HG02763 (cell line): ENCODE results near the gene APOBEC3F.
"Not testable (repeated sequence)": the region's sequence is repeated elsewhere in the genome, so short reads cannot be mapped to it uniquely, and the experiment has no call there.

Source experiments
- ATAC-seq: cut with Tn5 transposase; IDR thresholded peaks from one replicate; pipeline ENCODE4 v1.9.1; 2021; ENCODE audit warnings: mild to moderate bottlenecking, moderate library complexity; ENCODE audit not compliant: unreplicated experiment

APOBEC3F gene

DNA sequence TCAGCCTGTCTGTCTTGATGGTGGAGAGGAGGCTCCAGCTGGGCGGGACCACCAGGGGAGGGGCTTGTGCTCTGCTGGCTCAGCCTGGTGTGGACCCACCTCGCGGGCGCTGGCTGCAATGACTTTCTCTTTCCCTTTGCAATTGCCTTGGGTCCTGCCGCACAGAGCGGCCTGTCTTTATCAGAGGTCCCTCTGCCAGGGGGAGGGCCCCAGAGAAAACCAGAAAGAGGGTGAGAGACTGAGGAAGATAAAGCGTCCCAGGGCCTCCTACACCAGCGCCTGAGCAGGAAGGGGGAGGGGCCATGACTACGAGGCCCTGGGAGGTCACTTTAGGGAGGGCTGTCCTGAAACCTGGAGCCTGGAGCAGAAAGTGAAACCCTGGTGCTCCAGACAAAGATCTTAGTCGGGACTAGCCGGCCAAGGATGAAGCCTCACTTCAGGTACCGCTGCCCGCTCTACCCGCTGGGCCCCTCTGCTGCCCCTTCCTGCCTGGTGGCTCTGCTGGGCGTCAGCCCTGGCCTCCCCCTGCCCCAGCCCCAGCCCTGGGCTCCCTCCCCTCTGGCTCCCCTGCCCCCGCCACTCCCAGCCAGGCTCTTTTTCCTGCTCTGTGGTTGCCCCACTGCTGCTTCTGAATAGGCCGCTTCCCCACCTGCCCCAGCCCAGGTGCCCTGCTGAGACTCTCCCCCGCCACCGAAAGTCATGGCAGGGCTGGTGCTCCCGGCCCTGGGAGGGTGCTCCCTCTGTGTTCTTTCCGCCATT is at the start of gene APOBEC3F:
TSS of gene APOBEC3F (plus strand) at position 327 of the 759 bp plus-strand sequence. CDS start at position 424, 97 bp downstream.
- peak; percentile 92 for ATAC-seq

DNA sequence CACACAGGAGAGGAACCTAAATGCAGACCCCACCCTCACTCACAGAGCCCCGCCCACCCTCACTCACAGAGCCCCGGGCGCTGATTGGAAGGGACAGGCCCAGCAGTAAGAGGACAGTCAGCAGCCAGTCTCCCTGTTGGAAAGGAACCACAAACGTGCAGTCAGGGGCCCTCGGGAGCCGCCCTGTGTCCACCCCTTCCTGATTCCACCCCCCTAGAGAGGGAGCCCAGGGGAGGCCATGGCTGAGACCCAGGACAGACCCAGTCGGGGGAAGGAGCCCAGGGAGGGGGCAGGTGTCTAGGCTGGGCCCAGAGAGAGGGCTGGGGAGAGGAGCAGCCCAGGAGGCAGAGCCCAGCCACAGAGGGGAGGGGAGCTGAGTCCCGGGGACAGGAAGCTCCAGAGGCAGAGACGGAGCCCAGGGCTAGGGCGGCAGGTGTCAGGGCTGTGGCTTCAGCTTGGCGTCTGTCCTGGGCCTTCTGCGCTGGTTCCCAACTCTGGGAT is 47.7 kb upstream of the APOBEC3F start:
- ATAC-seq: not testable (repeated sequence)

DNA sequence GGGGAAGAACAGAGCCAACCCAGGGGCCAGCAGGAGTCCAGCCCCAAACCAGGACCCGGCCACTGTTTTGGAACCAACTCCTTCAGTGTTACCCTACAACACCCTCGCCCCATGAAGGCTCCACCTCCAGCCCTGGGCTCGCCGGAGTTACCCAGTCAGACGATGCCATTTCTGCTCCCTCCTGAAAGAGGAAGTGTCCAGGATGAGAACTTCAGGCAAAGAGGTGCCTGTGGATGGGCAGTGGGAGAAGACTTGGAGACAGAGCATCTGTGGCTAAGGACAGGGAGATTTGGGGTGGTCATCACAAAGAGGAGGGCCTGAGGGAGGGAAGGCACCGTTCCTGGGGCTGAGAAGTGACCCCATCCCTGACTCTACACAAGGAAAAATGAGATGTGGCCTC is 44.6 kb upstream of the APOBEC3F start:
- no peak for ATAC-seq

DNA sequence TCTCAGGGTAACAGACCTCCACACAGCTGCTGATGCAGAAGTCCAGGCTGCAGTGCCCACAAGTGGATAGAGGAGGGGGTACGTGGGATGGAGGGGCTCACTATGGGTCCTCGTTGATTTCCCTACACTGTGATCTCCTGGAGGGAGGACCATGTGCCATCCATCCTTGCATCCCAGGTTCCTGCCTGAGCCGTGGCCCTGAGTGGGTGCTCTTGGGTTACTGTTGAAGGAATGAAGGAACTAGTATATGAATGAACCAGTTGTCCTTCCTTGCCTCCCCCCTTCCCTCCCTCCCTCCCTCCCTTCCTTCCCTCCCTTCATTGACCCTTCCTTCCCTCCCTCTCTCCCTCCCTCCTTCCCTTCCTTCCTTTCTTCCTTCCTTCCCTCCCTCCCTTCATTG is 43.1 kb upstream of the APOBEC3F start:
- no peak for ATAC-seq

DNA sequence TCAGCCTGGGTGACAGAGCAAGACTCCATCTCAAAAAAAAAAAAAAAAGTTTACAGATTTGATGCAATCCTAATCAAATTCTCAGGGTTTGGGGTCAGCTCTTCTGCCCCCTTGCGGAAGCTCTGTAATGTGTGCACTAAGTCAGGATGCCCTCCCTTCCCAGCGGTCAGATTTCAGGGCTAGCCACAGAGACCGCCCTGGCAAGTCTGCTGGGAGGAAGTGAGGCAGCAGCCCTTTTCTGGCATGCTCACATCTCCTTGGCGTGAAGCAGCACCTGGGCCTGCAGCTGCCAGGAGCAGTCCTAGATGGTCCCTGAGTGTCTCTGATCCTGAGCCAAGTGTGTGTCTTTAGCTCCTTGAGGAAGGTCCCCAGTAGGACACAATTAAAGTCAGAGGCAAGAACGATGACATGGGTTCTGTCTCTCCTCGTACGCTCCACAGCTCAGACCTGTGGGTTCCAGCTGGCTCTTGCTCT is 37.5 kb upstream of the APOBEC3F start:
- ATAC-seq: peak; percentile 87

DNA sequence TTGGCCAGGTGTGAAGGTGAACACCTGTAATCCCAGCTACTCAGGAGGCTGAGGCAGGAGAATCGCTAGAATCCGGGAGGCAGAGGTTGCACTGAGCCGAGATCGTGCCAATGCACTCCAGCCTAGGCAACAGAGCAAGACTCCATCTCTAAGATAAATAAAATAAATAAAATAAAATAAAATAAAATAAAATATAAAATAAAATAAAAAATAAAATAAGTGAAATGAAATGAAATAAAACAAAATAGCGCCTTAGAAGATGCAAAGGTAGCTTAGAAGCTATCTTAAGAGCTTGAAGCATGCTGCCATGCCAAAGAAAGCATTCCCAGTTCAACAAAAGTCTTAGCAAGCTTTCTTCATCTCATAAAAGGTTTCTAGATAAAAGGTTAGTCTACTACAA is 33.5 kb upstream of the APOBEC3F start:
- ATAC-seq: no peak

DNA sequence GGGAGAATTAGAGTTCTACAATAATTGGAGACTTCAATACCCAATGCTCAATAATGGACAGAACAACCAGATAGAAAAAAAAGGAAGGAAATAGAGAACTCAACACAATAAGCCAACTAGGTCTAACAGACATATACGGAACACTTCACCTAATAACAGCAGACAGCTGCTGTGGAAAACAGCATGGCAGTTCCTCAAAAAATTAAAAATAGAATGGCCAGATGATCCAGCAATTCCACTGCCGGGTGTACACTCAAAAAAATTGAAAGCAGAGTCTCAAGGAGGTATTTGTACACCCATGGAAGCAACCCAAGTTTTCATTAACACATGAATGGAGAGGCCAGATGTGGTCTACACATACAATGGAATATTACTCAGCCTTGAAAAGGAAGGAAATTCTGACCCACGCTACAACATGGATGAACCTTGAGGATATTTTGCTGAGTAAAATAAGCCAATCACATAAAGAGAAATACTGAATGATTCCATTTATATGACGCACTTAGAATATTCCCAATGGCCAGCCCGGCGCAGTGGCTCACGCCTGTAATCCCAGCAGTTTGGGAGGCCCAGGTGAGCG is 32.3 kb upstream of the APOBEC3F start:
- not testable (repeated sequence) for ATAC-seq

DNA sequence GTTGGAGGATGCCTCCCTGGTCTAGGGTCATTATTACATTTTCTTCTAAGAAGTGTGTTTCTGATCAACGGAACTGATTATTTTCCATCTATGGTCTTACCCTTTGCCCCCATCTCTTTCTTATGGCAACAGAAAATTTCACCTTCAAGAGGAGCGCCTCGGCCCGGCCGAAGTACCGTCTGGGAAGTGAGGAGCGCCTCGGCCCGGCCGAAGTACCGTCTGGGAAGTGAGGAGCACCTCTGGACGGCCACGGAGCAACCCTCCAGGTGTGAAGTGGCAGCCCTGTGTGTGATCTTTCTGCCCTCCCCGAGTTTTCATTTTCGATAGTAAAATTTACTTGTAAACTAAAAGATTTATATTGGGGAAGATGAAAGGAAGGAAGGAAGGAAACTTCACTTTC is 29.7 kb upstream of the APOBEC3F start:
- ATAC-seq: no peak

DNA sequence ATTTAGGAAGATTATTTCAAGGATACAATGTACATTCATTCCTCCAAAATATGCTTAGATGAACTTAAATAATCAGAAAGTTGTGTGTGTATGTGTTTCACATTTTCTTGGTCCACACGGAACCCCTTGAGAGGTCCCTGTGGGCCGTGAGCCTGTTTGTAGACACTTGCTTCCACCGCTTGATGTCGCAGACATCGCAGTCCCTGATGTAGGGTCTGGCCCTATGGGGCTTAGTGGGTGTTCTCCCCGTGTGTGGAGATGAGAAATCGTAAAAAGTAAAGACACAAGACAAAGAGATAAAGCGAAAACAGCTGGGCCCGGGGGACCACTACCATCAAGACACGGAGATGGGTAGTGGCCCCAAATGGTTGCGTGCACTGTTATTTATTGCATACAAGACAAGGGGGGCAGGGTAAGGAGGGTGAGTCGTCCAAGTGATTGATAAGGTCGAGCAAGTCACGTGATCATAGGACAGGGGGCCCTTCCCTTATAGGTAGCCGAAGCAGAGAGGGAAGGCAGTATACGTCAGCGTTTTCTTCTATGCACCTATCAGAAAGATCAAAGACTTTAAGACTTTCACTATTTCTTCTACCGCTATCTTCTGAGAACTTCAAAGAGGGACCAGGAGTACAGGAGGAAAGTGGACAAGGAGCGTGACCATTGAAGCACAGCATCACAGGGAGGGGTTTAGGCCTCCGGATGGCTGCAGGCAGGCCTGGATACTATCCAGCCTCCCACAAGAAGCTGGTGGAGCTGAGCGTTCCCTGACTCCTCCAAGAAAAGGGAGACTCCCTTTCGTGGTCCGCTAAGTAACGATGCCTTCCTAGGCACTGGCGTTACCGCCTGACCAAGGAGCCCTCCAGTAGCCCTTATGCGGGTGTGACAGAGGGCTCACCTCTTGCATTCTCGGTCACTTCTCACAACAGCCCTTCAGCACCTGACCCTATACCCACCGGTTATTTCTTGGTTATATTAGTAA is 27.8 kb upstream of the APOBEC3F start:
- no peak for ATAC-seq

DNA sequence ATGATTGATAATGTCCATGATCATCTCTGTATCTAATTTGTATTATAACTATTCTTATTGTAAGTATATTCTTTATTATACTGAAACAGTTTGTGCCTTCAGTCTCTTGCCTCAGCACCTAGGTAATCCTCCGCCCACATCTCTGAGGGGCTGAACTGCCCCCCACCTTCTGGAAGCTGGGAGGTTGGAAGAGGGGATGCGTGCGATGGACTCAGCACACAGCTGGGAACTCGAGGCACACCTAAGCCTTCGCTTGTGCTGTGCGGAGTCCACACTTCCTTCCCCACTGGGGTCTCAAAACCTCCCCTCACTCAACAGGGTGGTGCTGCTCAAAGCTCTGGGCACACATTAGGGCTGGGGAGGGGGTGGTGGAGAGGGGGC is 27.1 kb upstream of the APOBEC3F start:
- ATAC-seq: peak; percentile 13

DNA sequence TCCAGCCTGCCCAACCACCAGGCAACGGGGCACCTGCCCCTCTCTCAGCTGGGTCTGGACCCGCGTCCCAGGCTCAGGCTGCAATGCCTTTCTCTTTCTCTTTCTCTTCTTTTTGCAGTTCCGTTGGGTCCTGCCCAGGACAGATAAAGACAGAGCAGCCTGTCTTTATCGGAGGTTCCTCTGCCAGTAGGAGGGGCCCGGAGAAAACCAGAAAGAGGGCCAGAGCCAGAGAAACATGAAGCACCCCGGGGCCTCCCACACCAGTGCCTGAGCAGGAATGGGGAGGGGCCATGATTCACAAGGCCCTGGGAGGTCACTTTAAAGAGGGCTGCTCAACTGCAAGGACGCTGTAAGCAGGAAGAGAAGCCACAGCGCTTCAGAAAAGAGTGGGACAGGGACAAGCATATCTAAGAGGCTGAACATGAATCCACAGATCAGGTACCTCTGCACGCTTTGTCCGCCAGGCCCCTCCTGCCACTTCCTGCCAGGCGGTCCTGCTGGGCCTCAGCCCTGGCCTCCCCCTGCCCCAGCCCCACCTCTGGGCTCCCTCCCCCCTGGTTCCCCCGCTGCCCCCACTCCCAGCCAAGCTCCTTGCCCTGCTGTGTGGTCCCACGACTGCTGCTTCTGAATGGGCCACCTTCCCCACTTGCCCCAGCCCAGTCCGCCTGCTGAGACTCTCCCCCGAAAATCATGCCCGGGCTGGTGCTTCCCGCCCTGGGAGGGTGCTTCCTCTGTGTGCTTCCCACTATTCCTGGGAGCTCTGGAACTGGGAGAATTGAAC is 26.5 kb upstream of the APOBEC3F start, which contains the start of gene APOBEC3C:
TSS of gene APOBEC3C (plus strand) at position 316 of the 781 bp plus-strand sequence. CDS start at position 422, 106 bp downstream.
- ATAC-seq: peak; percentile 81

DNA sequence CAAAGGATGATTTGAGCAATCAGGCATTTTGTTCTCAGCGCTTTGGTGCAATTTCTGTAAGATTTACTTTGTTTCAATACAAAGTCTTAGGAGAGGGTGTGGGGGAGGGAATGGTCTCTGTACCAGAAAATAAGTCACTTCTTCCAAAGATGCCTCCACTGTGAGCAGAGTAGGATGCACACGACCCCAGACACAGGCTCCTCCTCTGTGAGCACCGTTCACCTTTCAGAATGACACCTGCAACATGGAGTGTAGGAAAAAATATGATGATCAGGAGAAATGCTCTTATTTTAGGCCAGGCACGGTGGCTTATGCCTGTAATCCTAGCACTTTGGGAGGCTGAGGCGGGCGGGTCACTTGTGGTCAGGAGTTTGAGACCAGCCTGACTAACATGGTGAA is 25.9 kb upstream of the APOBEC3F start:
- ATAC-seq: not testable (repeated sequence)

DNA sequence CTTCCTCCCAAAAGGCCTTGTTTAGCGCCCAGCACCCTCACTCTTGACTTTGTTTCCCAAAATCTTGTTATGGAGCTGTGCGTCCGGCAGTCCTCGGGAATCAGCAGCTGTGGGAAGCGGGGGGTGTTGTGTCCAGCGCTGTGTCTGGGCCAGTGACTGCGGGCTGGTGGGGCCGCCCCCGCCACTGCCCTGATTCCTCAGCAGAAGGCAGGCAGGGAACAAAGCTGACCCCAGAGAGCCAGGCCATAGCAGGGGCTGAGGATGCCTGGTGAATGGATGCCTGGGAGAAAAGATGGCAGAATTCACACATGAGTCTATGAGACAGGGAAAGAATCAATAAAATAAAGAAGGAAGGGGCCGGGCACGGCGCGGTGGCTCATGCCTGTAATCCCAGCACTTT is 24.1 kb upstream of the APOBEC3F start:
- ATAC-seq: no peak

DNA sequence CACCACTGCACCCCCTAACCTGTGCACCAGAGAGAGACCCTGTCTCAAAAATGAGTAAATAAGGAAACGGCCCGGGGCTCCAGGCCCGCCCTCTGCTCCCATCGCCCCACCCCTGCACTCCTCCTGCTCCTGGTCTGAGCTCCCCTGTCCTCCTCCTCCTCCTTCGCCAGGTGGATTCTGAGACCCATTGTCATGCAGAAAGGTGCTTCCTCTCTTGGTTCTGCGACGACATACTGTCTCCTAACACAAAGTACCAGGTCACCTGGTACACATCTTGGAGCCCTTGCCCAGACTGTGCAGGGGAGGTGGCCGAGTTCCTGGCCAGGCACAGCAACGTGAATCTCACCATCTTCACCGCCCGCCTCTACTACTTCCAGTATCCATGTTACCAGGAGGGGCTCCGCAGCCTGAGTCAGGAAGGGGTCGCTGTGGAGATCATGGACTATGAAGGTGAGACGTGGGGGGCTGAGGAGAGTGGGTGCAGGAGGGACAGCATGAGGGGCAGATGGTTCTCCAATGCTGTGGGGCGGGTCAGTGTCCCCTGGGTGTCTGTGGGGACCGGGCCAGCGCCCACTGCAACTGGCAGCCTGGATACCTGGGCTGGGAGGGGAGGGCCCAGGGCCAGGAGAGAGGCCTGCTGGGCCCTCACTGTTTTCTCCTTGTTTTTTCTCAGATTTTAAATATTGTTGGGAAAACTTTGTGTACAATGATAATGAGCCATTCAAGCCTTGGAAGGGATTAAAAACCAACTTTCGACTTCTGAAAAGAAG is 22.9 kb upstream of the APOBEC3F start:
- no peak for ATAC-seq

DNA sequence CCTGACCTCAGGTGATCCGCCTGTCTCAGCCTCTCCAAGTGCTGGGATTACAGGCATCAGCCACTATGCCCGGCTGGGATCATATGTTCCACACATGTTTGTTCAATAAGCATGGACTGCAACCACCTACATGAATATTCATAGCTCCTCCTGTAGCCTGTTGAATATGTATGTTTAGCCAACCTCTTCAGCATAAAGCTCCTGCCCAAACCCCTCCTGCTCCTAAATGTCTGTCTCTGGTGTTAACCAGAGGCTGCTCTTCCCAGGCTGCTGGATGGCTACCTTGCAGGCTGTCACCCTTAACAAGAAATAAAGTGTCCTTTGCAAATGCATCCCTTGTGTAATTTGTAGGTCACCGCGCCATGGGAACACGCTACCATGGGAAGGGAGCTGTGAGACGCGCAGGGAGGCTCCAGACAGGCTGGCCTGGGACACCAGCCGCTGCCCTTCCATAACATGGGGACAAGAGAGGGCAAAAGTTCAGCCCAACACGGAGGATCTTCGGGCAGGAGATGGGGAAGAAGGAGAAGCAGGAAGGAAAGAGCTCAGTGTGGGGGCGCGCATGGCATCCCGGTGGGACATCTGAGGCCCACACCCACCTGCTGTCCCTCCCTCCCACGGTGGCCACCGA is 20.5 kb upstream of the APOBEC3F start:
- not testable (repeated sequence) for ATAC-seq

DNA sequence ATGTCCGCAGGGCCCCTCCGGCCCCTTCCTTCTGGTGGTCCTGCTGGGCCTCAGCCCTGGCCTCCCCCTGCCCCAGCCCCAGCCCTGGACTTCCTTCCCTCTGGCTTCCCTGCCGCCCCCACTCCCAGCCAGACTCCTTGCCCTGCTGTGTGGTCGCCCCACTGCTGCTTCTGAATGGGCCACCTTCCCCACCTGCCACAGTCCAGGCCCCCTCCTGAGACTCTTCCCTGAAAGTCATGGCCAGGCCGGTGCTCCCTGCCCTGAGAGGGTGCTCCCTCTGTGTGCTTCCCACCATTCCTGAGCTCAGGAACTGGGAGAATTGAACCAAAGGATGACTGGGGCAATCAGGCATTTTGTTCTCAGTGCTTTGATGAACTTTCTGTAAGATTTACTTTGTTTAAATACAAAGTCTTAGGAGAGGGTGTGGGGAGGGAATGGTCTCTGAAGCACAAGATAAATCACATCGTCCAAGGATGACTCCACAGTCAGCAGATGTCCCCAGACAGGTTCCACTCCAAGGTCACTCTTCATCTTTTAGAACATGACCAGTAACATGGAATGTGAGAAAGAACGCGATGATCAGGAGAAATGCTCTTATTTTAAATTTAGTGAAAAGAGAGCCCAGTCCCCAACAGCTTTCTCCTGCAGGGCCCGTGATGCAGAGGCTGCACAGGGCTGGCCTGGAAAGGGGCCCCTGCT is 19.0 kb upstream of the APOBEC3F start:
- no peak for ATAC-seq

DNA sequence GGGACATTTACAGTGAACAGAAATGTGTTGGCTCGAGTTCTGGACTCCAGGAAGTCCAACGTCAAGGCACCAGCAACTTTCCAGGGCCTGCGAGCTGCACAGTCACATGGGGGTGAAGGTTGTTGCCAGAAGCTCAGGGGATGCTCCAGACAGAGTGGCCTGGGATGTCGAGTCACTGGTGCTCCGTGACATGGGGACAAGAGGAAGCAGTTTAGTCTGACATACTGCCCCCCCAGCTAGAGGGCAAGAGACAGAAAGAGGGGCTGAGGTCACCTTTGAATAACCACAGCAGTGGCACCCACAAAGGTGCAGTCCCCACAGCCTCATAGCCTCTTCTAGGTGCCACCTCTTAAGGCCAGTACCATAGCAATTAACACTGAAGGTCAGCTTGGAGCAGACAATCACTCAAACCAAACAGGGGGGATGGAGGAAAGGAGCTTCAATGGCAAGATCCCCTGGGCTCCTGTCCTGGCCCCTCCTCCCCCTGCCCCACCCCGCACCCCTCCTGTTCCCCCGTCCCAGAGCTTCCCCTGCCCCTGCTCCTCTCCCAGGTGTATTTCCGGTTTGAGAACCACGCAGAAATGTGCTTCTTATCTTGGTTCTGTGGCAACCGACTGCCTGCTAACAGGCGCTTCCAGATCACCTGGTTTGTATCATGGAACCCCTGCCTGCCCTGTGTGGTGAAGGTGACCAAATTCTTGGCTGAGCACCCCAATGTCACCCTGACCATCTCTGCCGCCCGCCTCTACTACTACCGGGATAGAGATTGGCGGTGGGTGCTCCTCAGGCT is 15.9 kb upstream of the APOBEC3F start:
- ATAC-seq: no peak
